WTC11 (cell line): ENCODE measurements around the gene PITPNC1. TPM values are rescaled to one million over a fixed set of nuclear protein-coding genes. Genes with fewer than 3 reads are reported as not detected.

Experiments used
- ATAC-seq: fragments of 200-7000 bp; cut with Tn5 transposase; 2 replicates; pipeline ENCODE4 v1.10.0; 2021; ENCODE audit warnings: mild to moderate bottlenecking, moderate library complexity
- CTCF ChIA-PET: fragments of 300-600 bp; sonication (Branson Sonifier 250); formaldehyde crosslinking; loops from one replicate; lab custom pipeline; 2021; ENCODE audit warnings: antibody characterized with exemption; lab: Charles Lee
- POLR2A ChIA-PET: fragments of 350-600 bp; sonication (Branson Sonifier 250); formaldehyde crosslinking; loops from one replicate; lab custom pipeline; 2021; ENCODE audit warnings: antibody characterized with exemption; lab: Charles Lee
- DNase-seq: peaks from one replicate; pipeline ENCODE4 v3.0.0; 2021; ENCODE audit warnings: low spot score
- H3K27ac Mint-ChIP-seq: 2 replicates; pipeline ENCODE4 v1.8.0; 2021; ENCODE audit warnings: mixed read lengths
- H3K27me3 Mint-ChIP-seq: 2 replicates; pipeline ENCODE4 v1.8.0; 2021; ENCODE audit warnings: low read depth, mild to moderate bottlenecking, moderate library complexity, mixed read lengths
- H3K36me3 Mint-ChIP-seq: 2 replicates; pipeline ENCODE4 v1.8.0; 2021; ENCODE audit warnings: mixed read lengths
- H3K4me1 Mint-ChIP-seq: 2 replicates; pipeline ENCODE4 v1.8.0; 2022; ENCODE audit warnings: mixed read lengths
- H3K4me3 Mint-ChIP-seq: 2 replicates; pipeline ENCODE4 v1.8.0; 2021; ENCODE audit warnings: mild to moderate bottlenecking, moderate library complexity, mixed read lengths
- H3K9me3 Mint-ChIP-seq: 2 replicates; pipeline ENCODE4 v1.8.0; 2021; ENCODE audit warnings: mixed read lengths
- CDX4 ChIP-seq: fragments of 250-450 bp; sonication (Bioruptor Pico); IDR thresholded peaks from 2 replicates; pipeline ENCODE4 v1.9.0; 2021; ENCODE audit warnings: moderate library complexity, mild to moderate bottlenecking, inconsistent platforms, borderline replicate concordance
- FOXJ3 ChIP-seq: sonication (generic); formaldehyde crosslinking; IDR thresholded peaks from 2 replicates; pipeline ENCODE4 v1.9.0; 2021; ENCODE audit warnings: missing genetic modification reagents, mild to moderate bottlenecking, borderline replicate concordance
- NFE2L1 ChIP-seq: sonication (generic); formaldehyde crosslinking; IDR thresholded peaks from 2 replicates; pipeline ENCODE4 v1.8.1; 2023; ENCODE audit warnings: missing genetic modification reagents
- PRDM15 ChIP-seq: sonication (generic); formaldehyde crosslinking; IDR thresholded peaks from 2 replicates; pipeline ENCODE4 v1.8.0; 2022; ENCODE audit warnings: missing genetic modification reagents
- SMAD3 ChIP-seq: sonication (generic); formaldehyde crosslinking; IDR thresholded peaks from 2 replicates; pipeline ENCODE4 v1.8.0; 2022; ENCODE audit warnings: missing genetic modification reagents, mild to moderate bottlenecking, borderline replicate concordance
- ZNF281 ChIP-seq: sonication (generic); formaldehyde crosslinking; IDR thresholded peaks from 2 replicates; pipeline ENCODE4 v1.8.0; 2023; ENCODE audit warnings: mild to moderate bottlenecking, missing genetic modification reagents
- total RNA-seq: library from RNA; stranded (reverse); gene quantifications from 3 replicates; pipeline ENCODE4 v1.2.3, GENCODE V29; 2021
- TF ChIP-seq, protein P1 (sequence below): fragments of 250-450 bp; sonication (Bioruptor Pico); IDR thresholded peaks from 2 replicates; pipeline ENCODE4 v1.9.0; 2021; ENCODE audit warnings: mild to moderate bottlenecking
- TF ChIP-seq, protein P2 (sequence below): fragments of 250-450 bp; sonication (Bioruptor Pico); IDR thresholded peaks from 2 replicates; pipeline ENCODE4 v1.9.0; 2021; ENCODE audit warnings: mild to moderate bottlenecking, borderline replicate concordance
- TF ChIP-seq, protein P3 (sequence below): sonication (generic); formaldehyde crosslinking; conservative IDR thresholded peaks from 2 replicates; pipeline ENCODE4 v1.8.1; 2023; ENCODE audit warnings: mild to moderate bottlenecking, low read depth, missing genetic modification reagents, moderate library complexity

PITPNC1 gene
- total RNA-seq, 1 experiment from 2014 or later: 39.8 TPM

GRCh38 chr17:67381929-67382257, 4.8 kb downstream of the PITPNC1 start:
- no peak for ATAC-seq
- TF ChIP-seq SMAD3 (CRISPR knock-in tag): no peak
- no peak for TF ChIP-seq CDX4 (CRISPR knock-in tag)
- TF ChIP-seq, protein P1, sequence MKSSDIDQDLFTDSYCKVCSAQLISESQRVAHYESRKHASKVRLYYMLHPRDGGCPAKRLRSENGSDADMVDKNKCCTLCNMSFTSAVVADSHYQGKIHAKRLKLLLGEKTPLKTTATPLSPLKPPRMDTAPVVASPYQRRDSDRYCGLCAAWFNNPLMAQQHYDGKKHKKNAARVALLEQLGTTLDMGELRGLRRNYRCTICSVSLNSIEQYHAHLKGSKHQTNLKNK (CRISPR knock-in tag): no peak
- TF ChIP-seq, protein P2, sequence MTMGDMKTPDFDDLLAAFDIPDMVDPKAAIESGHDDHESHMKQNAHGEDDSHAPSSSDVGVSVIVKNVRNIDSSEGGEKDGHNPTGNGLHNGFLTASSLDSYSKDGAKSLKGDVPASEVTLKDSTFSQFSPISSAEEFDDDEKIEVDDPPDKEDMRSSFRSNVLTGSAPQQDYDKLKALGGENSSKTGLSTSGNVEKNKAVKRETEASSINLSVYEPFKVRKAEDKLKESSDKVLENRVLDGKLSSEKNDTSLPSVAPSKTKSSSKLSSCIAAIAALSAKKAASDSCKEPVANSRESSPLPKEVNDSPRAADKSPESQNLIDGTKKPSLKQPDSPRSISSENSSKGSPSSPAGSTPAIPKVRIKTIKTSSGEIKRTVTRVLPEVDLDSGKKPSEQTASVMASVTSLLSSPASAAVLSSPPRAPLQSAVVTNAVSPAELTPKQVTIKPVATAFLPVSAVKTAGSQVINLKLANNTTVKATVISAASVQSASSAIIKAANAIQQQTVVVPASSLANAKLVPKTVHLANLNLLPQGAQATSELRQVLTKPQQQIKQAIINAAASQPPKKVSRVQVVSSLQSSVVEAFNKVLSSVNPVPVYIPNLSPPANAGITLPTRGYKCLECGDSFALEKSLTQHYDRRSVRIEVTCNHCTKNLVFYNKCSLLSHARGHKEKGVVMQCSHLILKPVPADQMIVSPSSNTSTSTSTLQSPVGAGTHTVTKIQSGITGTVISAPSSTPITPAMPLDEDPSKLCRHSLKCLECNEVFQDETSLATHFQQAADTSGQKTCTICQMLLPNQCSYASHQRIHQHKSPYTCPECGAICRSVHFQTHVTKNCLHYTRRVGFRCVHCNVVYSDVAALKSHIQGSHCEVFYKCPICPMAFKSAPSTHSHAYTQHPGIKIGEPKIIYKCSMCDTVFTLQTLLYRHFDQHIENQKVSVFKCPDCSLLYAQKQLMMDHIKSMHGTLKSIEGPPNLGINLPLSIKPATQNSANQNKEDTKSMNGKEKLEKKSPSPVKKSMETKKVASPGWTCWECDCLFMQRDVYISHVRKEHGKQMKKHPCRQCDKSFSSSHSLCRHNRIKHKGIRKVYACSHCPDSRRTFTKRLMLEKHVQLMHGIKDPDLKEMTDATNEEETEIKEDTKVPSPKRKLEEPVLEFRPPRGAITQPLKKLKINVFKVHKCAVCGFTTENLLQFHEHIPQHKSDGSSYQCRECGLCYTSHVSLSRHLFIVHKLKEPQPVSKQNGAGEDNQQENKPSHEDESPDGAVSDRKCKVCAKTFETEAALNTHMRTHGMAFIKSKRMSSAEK: no peak
- TF ChIP-seq, protein P3, sequence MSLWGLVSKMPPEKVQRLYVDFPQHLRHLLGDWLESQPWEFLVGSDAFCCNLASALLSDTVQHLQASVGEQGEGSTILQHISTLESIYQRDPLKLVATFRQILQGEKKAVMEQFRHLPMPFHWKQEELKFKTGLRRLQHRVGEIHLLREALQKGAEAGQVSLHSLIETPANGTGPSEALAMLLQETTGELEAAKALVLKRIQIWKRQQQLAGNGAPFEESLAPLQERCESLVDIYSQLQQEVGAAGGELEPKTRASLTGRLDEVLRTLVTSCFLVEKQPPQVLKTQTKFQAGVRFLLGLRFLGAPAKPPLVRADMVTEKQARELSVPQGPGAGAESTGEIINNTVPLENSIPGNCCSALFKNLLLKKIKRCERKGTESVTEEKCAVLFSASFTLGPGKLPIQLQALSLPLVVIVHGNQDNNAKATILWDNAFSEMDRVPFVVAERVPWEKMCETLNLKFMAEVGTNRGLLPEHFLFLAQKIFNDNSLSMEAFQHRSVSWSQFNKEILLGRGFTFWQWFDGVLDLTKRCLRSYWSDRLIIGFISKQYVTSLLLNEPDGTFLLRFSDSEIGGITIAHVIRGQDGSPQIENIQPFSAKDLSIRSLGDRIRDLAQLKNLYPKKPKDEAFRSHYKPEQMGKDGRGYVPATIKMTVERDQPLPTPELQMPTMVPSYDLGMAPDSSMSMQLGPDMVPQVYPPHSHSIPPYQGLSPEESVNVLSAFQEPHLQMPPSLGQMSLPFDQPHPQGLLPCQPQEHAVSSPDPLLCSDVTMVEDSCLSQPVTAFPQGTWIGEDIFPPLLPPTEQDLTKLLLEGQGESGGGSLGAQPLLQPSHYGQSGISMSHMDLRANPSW: no peak
- TF ChIP-seq PRDM15 (CRISPR knock-in tag): no peak
- no peak for TF ChIP-seq NFE2L1 (CRISPR knock-in tag)
- no peak for TF ChIP-seq FOXJ3
- no peak for TF ChIP-seq ZNF281 (CRISPR knock-in tag)
- TF ChIP-seq, all 79 proteins: peak for 0
- peaks cover 9% of the 10 kb centered on the region for H3K9me3 Mint-ChIP-seq
- H3K36me3 Mint-ChIP-seq: peaks cover 23% of the 10 kb centered on the region
- CTCF ChIA-PET: no interaction called here
- no peaks in the 10 kb centered on the region; the same call in 1 of the 2 replicates for H3K27me3 Mint-ChIP-seq
- POLR2A ChIA-PET: interaction anchor here (0.6 kb wide), 1 partner anchor 13 kb away, joined by 4 read pairs; no protein-coding TSS in a partner anchor
- peaks cover 23% of the 10 kb centered on the region for H3K4me1 Mint-ChIP-seq
- peak overlapping the region; percentile 49; the same call in 1 of the 2 replicates for H3K27ac Mint-ChIP-seq
- no peak for DNase-seq
- H3K4me3 Mint-ChIP-seq: no peak overlapping the region
